HEK293T (cell line): ENCODE data around the gene NXN.
"Not testable (repeated sequence)": the region's sequence is repeated elsewhere in the genome, so short reads cannot be mapped to it uniquely, and the experiment has no call there.

Experiments
- CTCF ChIA-PET: fragments of 350-600 bp; formaldehyde crosslinking; extraction: SDS; loops from one replicate; lab custom pipeline; 2021; ENCODE audit warnings: antibody characterized with exemption, inconsistent platforms; lab: Yijun Ruan, JAX
- POLR2A ChIA-PET: fragments of 350-600 bp; formaldehyde crosslinking; extraction: SDS; loops from one replicate; lab custom pipeline; 2020; ENCODE audit warnings: antibody characterized with exemption, inconsistent platforms; lab: Yijun Ruan, JAX
- DNase-seq: peaks from one replicate; pipeline ENCODE4 v3.0.0; 2012; ENCODE audit warnings: mixed read lengths; ENCODE audit errors: extremely low spot score
- ARNT ChIP-seq: fragments of 450-650 bp; IDR thresholded peaks from 2 replicates; pipeline ENCODE4 v1.6.1; 2017; ENCODE audit warnings: mild to moderate bottlenecking
- BHLHE40 ChIP-seq: fragments of 450-650 bp; IDR thresholded peaks from 2 replicates; pipeline ENCODE4 v1.6.1; 2016; ENCODE audit warnings: mild to moderate bottlenecking, moderate library complexity, borderline replicate concordance
- CTBP1 ChIP-seq: fragments of 450-650 bp; IDR thresholded peaks from 2 replicates; pipeline ENCODE4 v1.6.1; 2016; ENCODE audit warnings: borderline replicate concordance
- ELF4 ChIP-seq: fragments of 450-650 bp; IDR thresholded peaks from 2 replicates; pipeline ENCODE4 v1.6.1; 2017; ENCODE audit warnings: antibody characterized with exemption
- FOXA1 ChIP-seq: fragments of 450-650 bp; IDR thresholded peaks from 2 replicates; pipeline ENCODE4 v1.6.1; 2016; ENCODE audit warnings: mild to moderate bottlenecking
- FOXK2 ChIP-seq: fragments of 450-650 bp; IDR thresholded peaks from 2 replicates; pipeline ENCODE4 v1.6.1; 2016; ENCODE audit warnings: mild to moderate bottlenecking
- FOXM1 ChIP-seq: fragments of 450-650 bp; IDR thresholded peaks from 2 replicates; pipeline ENCODE4 v1.6.1; 2017; ENCODE audit warnings: mild to moderate bottlenecking, borderline replicate concordance
- HDGF ChIP-seq: fragments of 450-650 bp; IDR thresholded peaks from 2 replicates; pipeline ENCODE4 v1.6.1; 2017; ENCODE audit warnings: antibody characterized with exemption, borderline replicate concordance
- L3MBTL2 ChIP-seq: fragments of 450-650 bp; conservative IDR thresholded peaks from 2 replicates; pipeline ENCODE4 v1.6.1; 2016; ENCODE audit warnings: mild to moderate bottlenecking
- LEF1 ChIP-seq: fragments of 450-650 bp; IDR thresholded peaks from 2 replicates; pipeline ENCODE4 v1.6.1; 2017; ENCODE audit warnings: mild to moderate bottlenecking, borderline replicate concordance
- NFRKB ChIP-seq: fragments of 450-650 bp; IDR thresholded peaks from 2 replicates; pipeline ENCODE4 v1.6.1; 2016; ENCODE audit warnings: mild to moderate bottlenecking, moderate library complexity
- PKNOX1 ChIP-seq: fragments of 450-650 bp; IDR thresholded peaks from 2 replicates; pipeline ENCODE4 v1.6.1; 2016
- SP1 ChIP-seq: fragments of 450-650 bp; IDR thresholded peaks from 2 replicates; pipeline ENCODE4 v1.6.1; 2017
- SUZ12 ChIP-seq: fragments of 450-650 bp; IDR thresholded peaks from 2 replicates; pipeline ENCODE4 v1.6.1; 2016; ENCODE audit warnings: mild to moderate bottlenecking
- TARDBP ChIP-seq: fragments of 450-650 bp; IDR thresholded peaks from 2 replicates; pipeline ENCODE4 v1.6.1; 2016
- ZNF384 ChIP-seq: fragments of 450-650 bp; IDR thresholded peaks from 2 replicates; pipeline ENCODE4 v1.6.1; 2016

The NXN gene

GRCh38 chr17:773467-774312 lies 205.9 kb downstream of the NXN start:
- ChIA-PET CTCF (interaction anchor here (0.7 kb wide), 1 partner anchor 123 kb away, joined by 5 read pairs; no protein-coding TSS in a partner anchor), POLR2A (interaction anchor here (1.3 kb wide), 1 partner anchor 8 kb away, joined by 6 read pairs; the partner anchor contains the start of gene GLOD4)
- DNase-seq: no peak
- TF ChIP-seq FOXA1 (no peak), LEF1 (no peak), SUZ12 (no peak), FOXK2 (no peak), NFRKB (no peak), L3MBTL2 (no peak), BHLHE40 (no peak), ARNT (no peak), PKNOX1 (no peak), CTBP1 (no peak), SP1 (no peak), FOXM1 (no peak), ELF4 (no peak), HDGF (no peak), TARDBP (no peak), ZNF384 (no peak)

- ChIA-PET POLR2A (interaction anchor here (1.3 kb wide), 1 partner anchor 9 kb away, joined by 6 read pairs; the partner anchor contains the start of gene GLOD4), CTCF (interaction anchor here (0.7 kb wide), 1 partner anchor 124 kb away, joined by 5 read pairs; no protein-coding TSS in a partner anchor)
These were observed 206.6 kb downstream of the NXN start for GRCh38 chr17:773016-773415.

GRCh38 chr17:767076-767475 lies 212.5 kb downstream of the NXN start:
- ChIA-PET POLR2A (interaction anchor here (1.0 kb wide), 1 partner anchor 14 kb away, joined by 4 read pairs; no protein-coding TSS in a partner anchor), CTCF (no interaction called here)
- DNase-seq: no peak
- TF ChIP-seq HDGF: no peak
- TF ChIP-seq SP1: no peak
- TF ChIP-seq SUZ12: no peak
- no peak for TF ChIP-seq FOXK2
- TF ChIP-seq CTBP1: no peak
- TF ChIP-seq LEF1: no peak
- TF ChIP-seq BHLHE40: no peak
- no peak for TF ChIP-seq ZNF384
- TF ChIP-seq ARNT: no peak
- no peak for TF ChIP-seq FOXM1
- TF ChIP-seq PKNOX1: no peak
- no peak for TF ChIP-seq NFRKB
- TF ChIP-seq ELF4: no peak
- no peak for TF ChIP-seq TARDBP
- TF ChIP-seq FOXA1: no peak
- no peak for TF ChIP-seq L3MBTL2

More at GRCh38 chr17:773016-773415, 206.6 kb downstream of the NXN start:
- TF ChIP-seq ZNF384: no peak
- TF ChIP-seq BHLHE40: no peak
- TF ChIP-seq NFRKB: no peak
- TF ChIP-seq HDGF: no peak
- no peak for TF ChIP-seq SUZ12
- no peak for TF ChIP-seq ARNT
- TF ChIP-seq FOXK2: no peak
- DNase-seq: no peak

GRCh38 chr17:760371-760770 lies 219.2 kb downstream of the NXN start:
- TF ChIP-seq TARDBP: no peak
- TF ChIP-seq LEF1: no peak
- TF ChIP-seq FOXM1: no peak
- TF ChIP-seq BHLHE40: no peak
- no peak for TF ChIP-seq PKNOX1
- no peak for TF ChIP-seq NFRKB
- TF ChIP-seq SP1: no peak
- no peak for TF ChIP-seq CTBP1
- no peak for TF ChIP-seq ELF4
- no peak for TF ChIP-seq HDGF
- no peak for TF ChIP-seq FOXA1
- no peak for TF ChIP-seq FOXK2
- no peak for TF ChIP-seq L3MBTL2
- CTCF ChIA-PET: no interaction called here
- no peak for DNase-seq
- POLR2A ChIA-PET: no interaction called here

- TF ChIP-seq L3MBTL2: no peak
- TF ChIP-seq ZNF384: no peak
- TF ChIP-seq NFRKB: no peak
- TF ChIP-seq ELF4: no peak
- no peak for TF ChIP-seq HDGF
- no peak for TF ChIP-seq FOXM1
- TF ChIP-seq TARDBP: no peak
- POLR2A ChIA-PET: no interaction called here
- CTCF ChIA-PET: no interaction called here
- no peak for DNase-seq
These were observed 219.6 kb downstream of the NXN start for GRCh38 chr17:759964-760363.

GRCh38 chr17:756010-756567 lies 223.5 kb downstream of the NXN start:
- DNase-seq, CTCF ChIA-PET, POLR2A ChIA-PET: not testable (repeated sequence)

- POLR2A ChIA-PET: interaction anchor here (1.1 kb wide), 1 partner anchor 26 kb away, joined by 3 read pairs; the partner anchor contains the start of gene GLOD4
- DNase-seq, CTCF ChIA-PET: not testable (repeated sequence)
These were observed 224.1 kb downstream of the NXN start for GRCh38 chr17:755319-755961.
